HepG2 (cell line): ENCODE data around the gene GAS2. TPM values are rescaled to one million over a fixed set of nuclear protein-coding genes. Genes with fewer than 3 reads are reported as not detected.

Experiments
- CENPBD1 ChIP-seq: sonication (generic); formaldehyde crosslinking; IDR thresholded peaks from 2 replicates; pipeline ENCODE4 v1.8.0; 2022; ENCODE audit warnings: missing genetic modification reagents, low read depth, mild to moderate bottlenecking, borderline replicate concordance
- DNMT1 ChIP-seq: sonication (generic); formaldehyde crosslinking; IDR thresholded peaks from 2 replicates; pipeline ENCODE4 v1.5.1; 2020; ENCODE audit warnings: mild to moderate bottlenecking, missing genetic modification reagents
- DPF2 ChIP-seq: sonication (generic); formaldehyde crosslinking; IDR thresholded peaks from 2 replicates; pipeline ENCODE4 v1.4.0; 2020; ENCODE audit warnings: mild to moderate bottlenecking, low read depth, missing genetic modification reagents, borderline replicate concordance
- FOXM1 ChIP-seq: sonication (generic); formaldehyde crosslinking; IDR thresholded peaks from 2 replicates; pipeline ENCODE4 v1.5.0; 2020; ENCODE audit warnings: missing genetic modification reagents
- HMGXB4 ChIP-seq, 2 experiments: sonication (generic) in 1 of 2; formaldehyde crosslinking in 1 of 2; IDR thresholded peaks; 2 replicates each; pipeline versions ENCODE4 v1.4.0 to v1.6.1; 2018 to 2020; ENCODE audit warnings: missing genetic modification reagents in 2 of 2, borderline replicate concordance in 1 of 2, low read depth in 1 of 2, mild to moderate bottlenecking in 1 of 2, missing biosample characterization in 1 of 2
- HOXA5 ChIP-seq: sonication (generic); formaldehyde crosslinking; IDR thresholded peaks from 2 replicates; pipeline ENCODE4 v1.4.0; 2020; ENCODE audit warnings: missing genetic modification reagents
- KDM3A ChIP-seq: IDR thresholded peaks from 2 replicates; pipeline ENCODE4 v1.6.1; 2018; ENCODE audit warnings: low read depth, missing compliant biosample characterization
- KLF6 ChIP-seq: IDR thresholded peaks from 2 replicates; pipeline ENCODE4 v1.8.0; 2016; ENCODE audit warnings: missing biosample characterization, missing genetic modification reagents
- MAF1 ChIP-seq: sonication (generic); formaldehyde crosslinking; IDR thresholded peaks from 2 replicates; pipeline ENCODE4 v1.5.0; 2020; ENCODE audit warnings: missing genetic modification reagents, borderline replicate concordance
- NFYC ChIP-seq: IDR thresholded peaks from 2 replicates; pipeline ENCODE4 v1.6.1; 2016; ENCODE audit warnings: missing genetic modification reagents, missing compliant biosample characterization
- RAD51 ChIP-seq: fragments of 450-650 bp; IDR thresholded peaks from 2 replicates; pipeline ENCODE4 v1.6.1; 2016; ENCODE audit warnings: borderline replicate concordance
- REPIN1 ChIP-seq: sonication (generic); formaldehyde crosslinking; IDR thresholded peaks from 2 replicates; pipeline ENCODE4 v1.8.0; 2022; ENCODE audit warnings: missing genetic modification reagents, low read depth, mild to moderate bottlenecking, borderline replicate concordance
- RNF2 ChIP-seq: fragments of 450-650 bp; conservative IDR thresholded peaks from 2 replicates; pipeline ENCODE4 v1.6.1; 2016; ENCODE audit warnings: low read depth
- SIN3A ChIP-seq: IDR thresholded peaks from 2 replicates; pipeline ENCODE4 v1.6.1; 2011; ENCODE audit warnings: low read depth, mild to moderate bottlenecking, control low read depth, low read length, borderline replicate concordance
- SNAPC5 ChIP-seq: sonication (generic); formaldehyde crosslinking; IDR thresholded peaks from 2 replicates; pipeline ENCODE4 v1.8.1; 2023; ENCODE audit warnings: mild to moderate bottlenecking, missing genetic modification reagents, borderline replicate concordance
- ZNF275 ChIP-seq: sonication (generic); formaldehyde crosslinking; IDR thresholded peaks from 2 replicates; pipeline ENCODE4 v1.8.0; 2022; ENCODE audit warnings: missing genetic modification reagents, mild to moderate bottlenecking, inconsistent platforms, borderline replicate concordance
- ZNF513 ChIP-seq: sonication (generic); formaldehyde crosslinking; conservative IDR thresholded peaks from 2 replicates; pipeline ENCODE4 v1.5.0; 2020; ENCODE audit warnings: missing genetic modification reagents
- ZNF546 ChIP-seq: sonication (generic); formaldehyde crosslinking; conservative IDR thresholded peaks from 2 replicates; pipeline ENCODE4 v1.8.1; 2023; ENCODE audit warnings: mild to moderate bottlenecking, missing genetic modification reagents
- ZNF670 ChIP-seq: sonication (generic); formaldehyde crosslinking; IDR thresholded peaks from 2 replicates; pipeline ENCODE4 v1.8.0; 2022; ENCODE audit warnings: mild to moderate bottlenecking, missing genetic modification reagents, borderline replicate concordance
- ZNF709 ChIP-seq: sonication (generic); formaldehyde crosslinking; IDR thresholded peaks from 2 replicates; pipeline ENCODE4 v1.5.0; 2020; ENCODE audit warnings: mild to moderate bottlenecking, missing genetic modification reagents
- ZNF770 ChIP-seq: sonication (generic); formaldehyde crosslinking; IDR thresholded peaks from 2 replicates; pipeline ENCODE4 v1.5.0; 2020; ENCODE audit warnings: mild to moderate bottlenecking, missing genetic modification reagents
- polyA plus RNA-seq, 8 experiments: library from polyadenylated mRNA; depleted of rRNA in 3 of 8; stranded (reverse) in 7 of 8; unstranded in 1 of 8; fragments of >200 nt; fragmentation: Illumina TruSeq in 4 of 8; extraction: Trizol in 4 of 8; gene quantifications; 2 replicates each; pipeline versions ENCODE4 v1.2.1 to v1.2.3, GENCODE V29; 2011 to 2016; ENCODE audit warnings: low read depth in 4 of 8, missing spikeins in 1 of 8, mixed read lengths in 1 of 8; ENCODE audit not compliant: insufficient read depth in 1 of 8
- total RNA-seq, 5 experiments: library from RNA; depleted of rRNA; stranded (reverse); fragments of >200 nt; fragmentation: Illumina TruSeq; extraction: Trizol; gene quantifications; 2 replicates each; pipeline ENCODE4 v1.2.3, GENCODE V29; 2016; ENCODE audit warnings: low read depth in 1 of 5

The GAS2 gene
- total and polyA plus RNA-seq, 2 of the 13 experiments (the other 11 are each of a cell fraction or from before 2014, with no cell fraction given) = 26.0 to 85.1 TPM

GRCh38 chr11:22624742-22625447 lies 41.5 kb upstream of the GAS2 start (continued):
- no peak for TF ChIP-seq RAD51
- 0 out of 2 replicates have a peak, but pooled peaks have one; percentile 70 for TF ChIP-seq SNAPC5 (CRISPR knock-in tag)
- TF ChIP-seq DNMT1 (CRISPR knock-in tag) = no peak
- TF ChIP-seq FOXM1 = no peak
- TF ChIP-seq REPIN1 (CRISPR knock-in tag) = peak; percentile 16
- TF ChIP-seq HOXA5 (CRISPR knock-in tag) = peak; percentile 74
- peak; percentile 85 to 96 for TF ChIP-seq HMGXB4 (CRISPR knock-in tag; IDR thresholded peaks at IDR 0.05; ENCODE audit: borderline replicate concordance in 1 of 2, low read depth in 1 of 2)
- TF ChIP-seq SIN3A = no peak
- TF ChIP-seq RNF2 = no peak
- no peak for TF ChIP-seq ZNF275 (CRISPR knock-in tag)
- TF ChIP-seq KDM3A (CRISPR knock-in tag) = no peak; the same call in 1 of the 2 replicates
- peak; percentile 79; the same call in 1 of the 2 replicates for TF ChIP-seq MAF1 (CRISPR knock-in tag)
- no peak for TF ChIP-seq KLF6 (CRISPR knock-in tag)
- TF ChIP-seq ZNF709 (CRISPR knock-in tag) = 0 out of 2 replicates have a peak, but pooled peaks have one; percentile 20
- no peak for TF ChIP-seq ZNF513 (CRISPR knock-in tag)
- TF ChIP-seq ZNF670 (CRISPR knock-in tag) = peak; percentile 85; the same call in 1 of the 2 replicates
- TF ChIP-seq CENPBD1 (CRISPR knock-in tag) = no peak
- TF ChIP-seq DPF2 (CRISPR knock-in tag) = 0 out of 2 replicates have a peak, but pooled peaks have one; percentile 15
- no peak for TF ChIP-seq ZNF546
- TF ChIP-seq ZNF770 (CRISPR knock-in tag) = no peak
- TF ChIP-seq NFYC (CRISPR knock-in tag) = no peak
